Vagina (tissue), 2 donors: ENCODE data around the gene TMEM167A.

ENCODE experiments used
- CTCF ChIP-seq, 3 experiments: fragments of 450-650 bp in 2 of 3; fragments of 200-600 bp in 1 of 3; sonication (generic) in 1 of 3; IDR thresholded peaks; one replicate each; pipeline ENCODE4 v1.5.1; 2017 to 2019; ENCODE audit warnings: antibody characterized with exemption in 3 of 3, mild to moderate bottlenecking in 2 of 3, moderate library complexity in 2 of 3
- POLR2AphosphoS5 ChIP-seq, 2 donors: sonication (generic); formaldehyde crosslinking; IDR thresholded peaks; one replicate each; pipeline ENCODE4 v1.9.0; 2017; ENCODE audit warnings: antibody characterized with exemption in 2 of 2, mild to moderate bottlenecking in 2 of 2, low read depth in 1 of 2; ENCODE audit not compliant: insufficient read depth in 1 of 2

- TF ChIP-seq CTCF (IDR thresholded peaks at IDR 0.05) (no peak), POLR2AphosphoS5 (IDR thresholded peaks at IDR 0.05; ENCODE audit: insufficient read depth in 1 of 2, low read depth in 1 of 2) (no peak)
These were observed 65.2 kb downstream of the TMEM167A start for GRCh38 chr5:83011985-83012384.
